Retinal pigment epithelial cell (primary cell): Measurements from ENCODE around the gene TNFRSF9.

Experiments used
- DNase-seq: peaks from one replicate; pipeline ENCODE4 v3.0.0-alpha.2; 2010; ENCODE audit warnings: low read depth
- H3K4me3 ChIP-seq: 2 replicates; pipeline ENCODE4 v1.5.1; 2011; ENCODE audit warnings: mild to moderate bottlenecking, low read length, control low read depth, moderate library complexity
- CTCF ChIP-seq: conservative IDR thresholded peaks from 2 replicates; pipeline ENCODE4 v1.5.1; 2011; ENCODE audit warnings: low read depth, low read length, control low read depth, inconsistent platforms

Gene TNFRSF9

GRCh38 chr1:7943251-7943650 is 2.6 kb upstream of the TNFRSF9 start:
- DNase-seq = no peak
- no peak for TF ChIP-seq CTCF
- H3K4me3 ChIP-seq = no peak overlapping the region

GRCh38 chr1:7942214-7942921 is 1.7 kb upstream of the TNFRSF9 start:
- no peak overlapping the region for H3K4me3 ChIP-seq
- no peak for DNase-seq
- TF ChIP-seq CTCF = peak; percentile 46

GRCh38 chr1:7941437-7941793 is 776 bp upstream of the TNFRSF9 start:
- no peak overlapping the region for H3K4me3 ChIP-seq
- no peak for TF ChIP-seq CTCF
- DNase-seq = no peak

GRCh38 chr1:7940034-7940433 is 605 bp downstream of the TNFRSF9 start:
- no peak for DNase-seq
- no peak overlapping the region for H3K4me3 ChIP-seq
- no peak for TF ChIP-seq CTCF

- no peak overlapping the region for H3K4me3 ChIP-seq
- no peak for DNase-seq
- no peak for TF ChIP-seq CTCF
These were observed 2.6 kb downstream of the TNFRSF9 start for GRCh38 chr1:7938070-7938469.

- DNase-seq = no peak
- no peak for TF ChIP-seq CTCF
- no peak overlapping the region for H3K4me3 ChIP-seq
These were observed 8.0 kb downstream of the TNFRSF9 start for GRCh38 chr1:7932524-7933138.

- TF ChIP-seq CTCF = no peak
- no peak for DNase-seq
- H3K4me3 ChIP-seq = no peak overlapping the region
These were observed 9.2 kb downstream of the TNFRSF9 start for GRCh38 chr1:7931446-7931812.
